ENCODE results near the gene NRL. TPM values are rescaled to one million over a fixed set of nuclear protein-coding genes. Genes with fewer than 3 reads are reported as not detected.

Gene NRL
- total and polyA plus RNA-seq, 2 donors (not counting 3 experiments of a cell fraction or from before 2014, with no cell fraction given): 0.71 to 1.1 TPM

DNA sequence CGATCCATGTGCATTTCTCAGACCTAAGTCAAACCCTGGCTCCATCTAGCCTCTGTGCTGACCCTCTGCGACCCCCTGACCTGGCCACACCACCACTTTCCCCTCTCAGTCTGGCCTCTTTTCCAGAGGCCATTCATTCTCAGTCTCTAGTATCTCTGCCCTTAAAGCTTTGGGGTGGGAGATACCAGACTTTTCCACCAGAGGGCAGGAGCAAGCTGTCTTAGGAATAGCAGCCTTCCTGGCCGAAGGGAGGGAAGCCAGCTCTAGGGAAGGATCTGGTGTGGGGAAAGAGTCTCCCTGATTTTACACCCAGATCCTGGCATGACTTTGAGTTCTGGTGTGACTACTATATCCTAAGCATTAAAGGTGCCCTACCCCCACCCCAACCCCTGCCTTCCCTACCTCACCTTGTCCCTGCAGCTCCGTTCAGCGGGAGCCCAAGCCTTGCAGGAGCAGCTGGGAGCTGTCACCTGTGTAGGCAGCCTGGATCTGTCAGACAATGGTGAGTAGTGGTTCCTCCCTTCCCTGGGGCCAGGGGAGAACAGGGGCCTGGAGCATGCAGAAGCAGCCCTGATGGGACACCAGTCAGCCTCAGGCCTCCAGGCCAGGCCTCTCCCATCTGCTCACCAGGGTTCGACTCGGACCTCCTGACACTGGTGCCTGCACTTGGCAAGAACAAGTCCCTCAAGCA lies 56.3 kb downstream of the NRL start:
- no peak overlapping the region for H3K9ac ChIP-seq (replicated peaks; ENCODE audit: extremely low read depth, insufficient read depth, low read length)
- H2AFZ ChIP-seq (ENCODE audit: low read depth, low read length): no peak overlapping the region
- H3K4me1 ChIP-seq (ENCODE audit: control insufficient read depth, extremely low read depth, insufficient read depth, low read length): no peaks in the 10 kb centered on the region
- no peaks in the 10 kb centered on the region for H3K79me2 ChIP-seq (ENCODE audit: control insufficient read depth, insufficient read depth, low read length)
- CTCF ChIA-PET: interaction anchor here (0.6 to 9.5 kb wide), 47 partner anchors 9 to 468 kb away, joined by 3 to 420 read pairs (median 5); partner anchors contain the start of genes CHMP4A, CIDEB, DCAF11 and DHRS1
- H3K36me3 ChIP-seq (ENCODE audit: control insufficient read depth in 2 of 2, extremely low read depth in 1 of 2, insufficient read depth in 2 of 2, low read length in 2 of 2): no peaks in the 10 kb centered on the region
- peak; percentile 44 for DNase-seq (ENCODE audit: low read depth, low spot score)
- H4K20me1 ChIP-seq (replicated peaks; ENCODE audit: control insufficient read depth, extremely low read depth, insufficient read depth, low read length): no peaks in the 10 kb centered on the region
- H3K4me3 ChIP-seq (replicated peaks in 1 of 3; ENCODE audit: insufficient read depth in 1 of 3, low read depth in 1 of 3, low read length in 3 of 3): no peak overlapping the region
- H3K27me3 ChIP-seq (ENCODE audit: control insufficient read depth in 2 of 2, insufficient read depth in 2 of 2, low read length in 2 of 2): no peaks in the 10 kb centered on the region
- TF ChIP-seq FOS (IDR thresholded peaks at IDR 0.05; ENCODE audit: borderline replicate concordance, insufficient read depth, low read length) (no peak), POLR2AphosphoS5 (IDR thresholded peaks at IDR 0.05; ENCODE audit: insufficient read depth, low read depth, low read length) (no peak), POLR2A (IDR thresholded peaks at IDR 0.05; ENCODE audit: low read depth, low read length) (no peak), EZH2 (IDR thresholded peaks at IDR 0.05; ENCODE audit: borderline replicate concordance, low read depth, low read length, severe bottlenecking) (no peak), GATA2 (IDR thresholded peaks at IDR 0.05; ENCODE audit: insufficient read depth, insufficient read length, low read depth, low read length) (no peak)
- TF ChIP-seq, protein P1, sequence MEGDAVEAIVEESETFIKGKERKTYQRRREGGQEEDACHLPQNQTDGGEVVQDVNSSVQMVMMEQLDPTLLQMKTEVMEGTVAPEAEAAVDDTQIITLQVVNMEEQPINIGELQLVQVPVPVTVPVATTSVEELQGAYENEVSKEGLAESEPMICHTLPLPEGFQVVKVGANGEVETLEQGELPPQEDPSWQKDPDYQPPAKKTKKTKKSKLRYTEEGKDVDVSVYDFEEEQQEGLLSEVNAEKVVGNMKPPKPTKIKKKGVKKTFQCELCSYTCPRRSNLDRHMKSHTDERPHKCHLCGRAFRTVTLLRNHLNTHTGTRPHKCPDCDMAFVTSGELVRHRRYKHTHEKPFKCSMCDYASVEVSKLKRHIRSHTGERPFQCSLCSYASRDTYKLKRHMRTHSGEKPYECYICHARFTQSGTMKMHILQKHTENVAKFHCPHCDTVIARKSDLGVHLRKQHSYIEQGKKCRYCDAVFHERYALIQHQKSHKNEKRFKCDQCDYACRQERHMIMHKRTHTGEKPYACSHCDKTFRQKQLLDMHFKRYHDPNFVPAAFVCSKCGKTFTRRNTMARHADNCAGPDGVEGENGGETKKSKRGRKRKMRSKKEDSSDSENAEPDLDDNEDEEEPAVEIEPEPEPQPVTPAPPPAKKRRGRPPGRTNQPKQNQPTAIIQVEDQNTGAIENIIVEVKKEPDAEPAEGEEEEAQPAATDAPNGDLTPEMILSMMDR (IDR thresholded peaks at IDR 0.05; ENCODE audit: extremely low read depth in 1 of 2, insufficient read depth in 1 of 2, low read depth in 1 of 2, low read length in 2 of 2): peak; percentile 62 to 64
- H3K9me1 ChIP-seq (replicated peaks; ENCODE audit: control insufficient read depth, extremely low read depth, insufficient read depth, low read length): no peaks in the 10 kb centered on the region
- FAIRE-seq: peak; percentile 90
- intact Hi-C loops (cut with micrococcal nuclease): loop anchor here (1.0 to 5.0 kb wide), 6 partner anchors 32 to 239 kb away; partner anchors contain the start of genes IRF9 and MDP1
- no peak overlapping the region for H3K27ac ChIP-seq (ENCODE audit: insufficient read depth, low read depth, low read length)
- H3K4me2 ChIP-seq (ENCODE audit: insufficient read depth, low read length): no peak overlapping the region
- no TSS peak for BruUV-seq (replicated peaks)
- dilution Hi-C loops (cut with MboI; ENCODE audit: extremely low pct_ligation_motif_present, low sequenced_read_pairs): no loop called here
- no peaks in the 10 kb centered on the region for H3K9me3 ChIP-seq (replicated peaks; ENCODE audit: control insufficient read depth, insufficient read depth, low read length)
- POLR2A ChIA-PET: interaction anchor here (1.7 to 2.0 kb wide), 2 partner anchors 32 to 50 kb away, joined by 7 to 8 read pairs; no protein-coding TSS in a partner anchor

Data from endothelial cell of umbilical vein (primary cell).